Large intestine (tissue), 12 donors: ENCODE measurements around the gene HP. TPM values are rescaled to one million over a fixed set of nuclear protein-coding genes. Genes with fewer than 3 reads are reported as not detected.
"Not testable (repeated sequence)": the region's sequence is repeated elsewhere in the genome, so short reads cannot be mapped to it uniquely, and the experiment has no call there.

ENCODE experiments used
- DNase-seq, 2 donors: peaks; one replicate each; pipeline versions ENCODE4 v3.0.0 to v3.0.0-alpha.2; 2013
- H3K27ac ChIP-seq: one replicate; pipeline ENCODE4 v1.5.1; 2013; ENCODE audit warnings: low read length
- H3K27me3 ChIP-seq: 2 replicates; pipeline ENCODE4 v1.6.1; 2013; ENCODE audit warnings: low read length; ENCODE audit not compliant: control insufficient read depth, insufficient read depth
- H3K36me3 ChIP-seq: 2 replicates; pipeline ENCODE4 v1.6.1; 2013; ENCODE audit warnings: low read length; ENCODE audit not compliant: control insufficient read depth, insufficient read depth
- H3K4me1 ChIP-seq: one replicate; pipeline ENCODE4 v1.6.1; 2013; ENCODE audit warnings: low read length; ENCODE audit not compliant: control insufficient read depth, insufficient read depth
- H3K4me3 ChIP-seq: one replicate; pipeline ENCODE4 v1.5.1; 2013; ENCODE audit warnings: low read length
- H3K9me3 ChIP-seq: one replicate; pipeline ENCODE4 v1.6.1; 2013; ENCODE audit warnings: mild to moderate bottlenecking, low read depth, low read length, moderate library complexity; ENCODE audit not compliant: control insufficient read depth
- WGBS: methylation state at CpG from one replicate; pipeline ENCODE4 v1.1.5; 2013; ENCODE audit warnings: low lambda C conversion rate; ENCODE audit not compliant: insufficient coverage; 5-methylcytosine and 5-hydroxymethylcytosine counted together
- long read RNA-seq, 11 donors: transcript quantifications; one replicate each; lab custom pipeline, GENCODE V29; 2026
- polyA plus RNA-seq: library from polyadenylated mRNA; unstranded; fragments of 120-200 nt; gene quantifications from one replicate; pipeline ENCODE4 v1.2.1, GENCODE V29; 2013

The HP gene
- polyA plus RNA-seq, result 0.73 TPM
- long read RNA-seq, donor 1, result 0 reads
- long read RNA-seq, donor 2, result 0 reads
- long read RNA-seq, donor 3, result 0 reads
- long read RNA-seq, donor 4, result 0 reads
- long read RNA-seq, donor 5, result 0 reads
- long read RNA-seq, donor 6, result 0 reads
- long read RNA-seq, donor 7, result 0 reads
- long read RNA-seq, donor 8, result 0 reads
- long read RNA-seq, donor 9, result 0 reads
- long read RNA-seq, donor 10, result 0 reads
- long read RNA-seq, donor 11, result 0 reads

- WGBS, result 75% methylated on average over 2 of the region's 5 CpGs
- H3K27ac ChIP-seq, H3K36me3 ChIP-seq, H3K9me3 ChIP-seq, DNase-seq, H3K4me3 ChIP-seq, H3K27me3 ChIP-seq, H3K4me1 ChIP-seq: not testable (repeated sequence)
Measured at GRCh38 chr16:72054254-72054847, at the start of gene HP. HP (plus strand) TSS chr16:72054505; CDS start chr16:72054653, 148 bp downstream.

DNA sequence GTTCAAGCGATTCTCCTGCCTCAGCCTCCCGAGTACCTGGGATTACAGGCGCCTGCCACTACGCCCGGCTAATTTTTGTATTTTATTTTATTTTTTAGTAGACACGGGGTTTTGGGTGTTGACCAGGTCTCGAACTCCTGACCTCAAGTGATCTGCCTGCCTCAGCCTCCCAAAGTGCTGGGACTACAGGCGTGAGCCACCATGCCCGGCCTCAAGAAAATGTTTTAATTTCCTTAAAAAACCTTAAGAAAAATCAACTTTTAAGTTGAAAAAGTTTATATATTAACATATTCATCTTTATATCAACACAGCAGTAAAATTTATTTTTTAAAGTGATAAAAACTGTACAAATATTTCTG is 46.3 kb upstream of the HP start:
- not testable (repeated sequence) for H3K36me3 ChIP-seq, H3K9me3 ChIP-seq, H3K27ac ChIP-seq, DNase-seq, H3K27me3 ChIP-seq, H3K4me1 ChIP-seq
- no CpG with 5 or more reads among the region's 9 CpGs for WGBS
- peak overlapping the region; percentile 93 for H3K4me3 ChIP-seq

- Histone ChIP-seq H3K9me3 (no peaks in the 10 kb centered on the region), H3K27ac (no peak within 1 kb of the TSS), H3K27me3 (no peaks in the 10 kb centered on the region), H3K4me1 (no peaks in the 10 kb centered on the region), H3K36me3 (peaks cover 8% of the 10 kb centered on the region), H3K4me3 (peak within 1 kb of the TSS; percentile 93)
- DNase-seq, result peak; percentile 96 to 99
- WGBS, result no CpG with 5 or more reads among the region's 57 CpGs
Measured at GRCh38 chr16:72008424-72009216, 45.7 kb upstream of the HP start, which contains the start of gene DHODH. DHODH (plus strand) TSS chr16:72008744; CDS start chr16:72008765, 21 bp downstream.

DNA sequence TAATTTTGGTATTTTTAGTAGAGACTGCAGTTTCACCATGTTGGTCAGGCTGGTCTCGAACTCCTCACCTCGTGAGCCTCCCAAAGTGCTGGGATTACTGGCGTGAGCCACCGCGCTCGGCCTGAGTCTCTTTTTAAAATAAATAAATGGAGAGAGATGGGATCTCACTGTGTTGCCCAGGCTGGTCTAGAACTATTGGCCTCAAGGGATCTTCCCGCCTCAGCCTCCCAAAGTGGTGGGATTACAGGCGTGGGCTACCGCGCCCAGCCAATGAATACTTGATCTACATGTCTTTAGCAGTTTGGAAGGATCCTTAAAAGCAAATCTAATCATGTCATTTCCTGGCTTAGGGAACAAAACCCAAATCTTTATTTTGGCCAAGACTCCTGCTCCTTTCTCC is 44.5 kb upstream of the HP start:
- DNase-seq, result no peak
- H3K36me3 ChIP-seq, result peaks cover 12% of the 10 kb centered on the region
- no peak overlapping the region for H3K27ac ChIP-seq
- H3K4me1 ChIP-seq, result no peaks in the 10 kb centered on the region
- H3K9me3 ChIP-seq, result no peaks in the 10 kb centered on the region
- H3K4me3 ChIP-seq, result no peak overlapping the region
- no peaks in the 10 kb centered on the region for H3K27me3 ChIP-seq
- WGBS, result no CpG with 5 or more reads among the region's 10 CpGs

DNA sequence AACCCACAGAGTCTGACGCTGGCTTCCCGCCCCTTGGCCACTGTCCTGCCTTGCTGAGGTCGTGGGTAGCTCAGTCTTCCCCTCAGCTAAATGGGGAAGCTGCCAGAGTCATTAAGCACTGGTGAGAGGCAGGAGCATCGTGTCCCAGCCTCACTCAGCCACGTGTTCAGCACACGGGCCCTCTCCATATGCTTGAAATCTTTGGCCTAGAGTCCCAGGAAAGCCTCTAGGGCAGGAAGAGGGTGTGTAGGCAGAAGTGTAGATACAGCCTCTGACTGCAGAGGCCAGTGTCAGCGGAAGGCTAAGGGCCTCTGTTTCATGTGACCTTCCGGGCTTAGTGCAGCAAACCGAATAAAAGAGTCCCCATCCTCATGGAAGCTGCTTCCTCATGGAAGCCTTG is 41.7 kb upstream of the HP start:
- no peaks in the 10 kb centered on the region for H3K27me3 ChIP-seq
- peaks cover 30% of the 10 kb centered on the region for H3K36me3 ChIP-seq
- no CpG with 5 or more reads among the region's 9 CpGs for WGBS
- no peaks in the 10 kb centered on the region for H3K4me1 ChIP-seq
- no peak overlapping the region for H3K27ac ChIP-seq
- no peak overlapping the region for H3K4me3 ChIP-seq
- DNase-seq, result no peak
- no peaks in the 10 kb centered on the region for H3K9me3 ChIP-seq

DNA sequence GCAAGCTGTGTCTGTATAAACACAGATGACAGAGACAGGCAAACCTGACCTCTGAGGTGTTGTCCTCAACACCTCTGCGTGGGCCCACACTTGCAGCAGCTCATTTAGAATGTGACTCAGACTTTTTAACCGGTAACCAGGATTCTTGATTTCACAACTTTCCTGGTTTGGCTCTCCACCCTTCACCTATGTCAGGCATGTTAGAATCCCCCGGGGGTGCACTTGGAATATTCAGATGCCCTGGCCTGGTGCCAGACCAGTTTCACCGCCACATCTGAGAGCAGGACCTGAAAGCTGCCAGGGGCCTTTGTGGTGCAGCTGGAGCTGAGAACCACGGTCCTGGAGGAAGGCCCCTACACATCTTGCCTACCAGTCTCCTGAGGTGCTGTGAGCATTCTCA is 40.9 kb upstream of the HP start:
- H3K4me1 ChIP-seq, result no peaks in the 10 kb centered on the region
- H3K9me3 ChIP-seq, result no peaks in the 10 kb centered on the region
- no peak for DNase-seq
- WGBS, result no CpG with 5 or more reads among the region's 5 CpGs
- no peaks in the 10 kb centered on the region for H3K27me3 ChIP-seq
- H3K36me3 ChIP-seq, result peaks cover 33% of the 10 kb centered on the region
- no peak overlapping the region for H3K27ac ChIP-seq
- H3K4me3 ChIP-seq, result no peak overlapping the region

GRCh38 chr16:72013888-72014581 is 40.3 kb upstream of the HP start:
- WGBS, result no CpG with 5 or more reads among the region's 15 CpGs
- H3K4me3 ChIP-seq, result no peak overlapping the region

DNA sequence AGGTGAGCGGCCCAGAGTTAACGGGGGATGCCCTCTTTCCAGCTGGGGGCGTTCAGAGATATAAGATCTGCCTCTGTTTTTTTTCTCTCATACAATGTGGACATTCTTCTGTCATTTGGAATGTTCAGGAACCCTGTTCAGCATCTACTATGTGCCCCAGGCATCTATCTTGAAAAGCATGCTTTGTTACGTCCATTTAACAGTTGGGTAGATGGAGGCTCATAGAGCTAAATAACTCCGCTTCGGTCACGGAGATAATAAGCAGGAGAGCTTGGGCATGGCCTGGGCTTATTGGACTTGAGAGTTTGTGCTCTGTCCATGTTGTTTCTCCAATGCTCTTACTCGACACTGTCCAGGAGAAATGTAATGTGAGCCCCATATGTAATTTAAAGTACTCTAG is 39.6 kb upstream of the HP start:
- Histone ChIP-seq H3K27ac (no peak overlapping the region), H3K4me1 (no peaks in the 10 kb centered on the region), H3K4me3 (no peak overlapping the region), H3K9me3 (no peaks in the 10 kb centered on the region), H3K36me3 (peaks cover 33% of the 10 kb centered on the region), H3K27me3 (no peaks in the 10 kb centered on the region)
- DNase-seq, result no peak
- WGBS, result 100% methylated on average over 5 of the region's 8 CpGs

More at GRCh38 chr16:72013888-72014581, 40.3 kb upstream of the HP start:
- Histone ChIP-seq H3K36me3 (peaks cover 33% of the 10 kb centered on the region), H3K9me3 (no peaks in the 10 kb centered on the region), H3K4me1 (no peaks in the 10 kb centered on the region), H3K27me3 (no peaks in the 10 kb centered on the region), H3K27ac (no peak overlapping the region)
- DNase-seq, result peak in 1 of 2 donors; percentile 9

DNA sequence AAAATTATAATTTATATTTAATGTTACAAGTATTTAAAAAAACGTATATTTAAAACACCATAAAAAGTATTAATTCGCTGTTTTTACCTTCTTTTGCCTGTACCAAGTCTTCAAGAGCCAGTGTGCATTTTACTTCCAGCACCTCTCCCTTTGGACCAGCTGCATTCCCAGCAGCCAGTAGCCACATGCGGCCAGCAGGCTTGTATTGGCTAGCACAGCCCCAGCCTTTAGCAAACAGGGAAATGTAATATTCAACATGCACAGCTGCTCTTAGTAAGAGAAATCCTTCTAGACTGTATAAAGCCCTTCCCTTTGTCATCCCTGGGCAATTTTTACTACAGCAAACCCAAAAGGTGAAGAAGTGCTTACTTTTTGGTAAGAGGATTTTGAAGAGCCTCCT is 39.2 kb upstream of the HP start:
- DNase-seq, result no peak
- H3K36me3 ChIP-seq, result peaks cover 33% of the 10 kb centered on the region
- WGBS, result 93% methylated on average over 2 of the region's 3 CpGs
- no peak overlapping the region for H3K27ac ChIP-seq
- no peaks in the 10 kb centered on the region for H3K4me1 ChIP-seq
- no peaks in the 10 kb centered on the region for H3K27me3 ChIP-seq
- H3K9me3 ChIP-seq, result no peaks in the 10 kb centered on the region
- no peak overlapping the region for H3K4me3 ChIP-seq

DNA sequence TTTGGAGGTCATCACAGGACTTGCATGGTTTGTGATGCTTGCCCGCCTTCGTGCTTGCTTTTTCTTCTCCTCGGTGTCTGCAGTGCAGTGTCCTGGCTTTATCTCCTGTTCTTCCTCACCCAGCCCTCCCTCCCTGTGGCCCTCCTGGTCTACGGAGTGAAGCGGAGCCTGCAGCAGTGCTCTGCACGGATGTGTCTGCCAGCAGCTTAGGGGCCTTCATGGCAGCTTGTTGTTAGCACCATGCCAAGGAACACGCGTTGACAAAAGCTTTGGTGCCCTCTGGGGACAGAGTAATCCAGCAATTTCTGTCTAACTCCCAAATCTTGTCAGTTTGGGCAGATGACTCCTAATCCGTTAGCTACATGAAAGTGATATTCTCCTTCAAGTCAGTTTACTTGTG is 35.8 kb upstream of the HP start:
- no peak for DNase-seq
- Histone ChIP-seq H3K9me3 (no peaks in the 10 kb centered on the region), H3K36me3 (peaks cover 48% of the 10 kb centered on the region), H3K4me1 (no peaks in the 10 kb centered on the region), H3K27me3 (no peaks in the 10 kb centered on the region), H3K27ac (no peak overlapping the region), H3K4me3 (no peak overlapping the region)
- no CpG with 5 or more reads among the region's 9 CpGs for WGBS
